Right lobe of liver (tissue), 4 donors: Measurements from ENCODE around the gene VDAC1.

ENCODE experiments used
- POLR2A ChIP-seq: fragments of 450-650 bp; IDR thresholded peaks from one replicate; pipeline ENCODE4 v1.6.1; 2017; ENCODE audit warnings: antibody characterized with exemption, mild to moderate bottlenecking
- TF ChIP-seq, protein P1 (sequence below), 4 donors: fragments of 200-600 bp in 3 of 4; fragments of 450-650 bp in 1 of 4; IDR thresholded peaks; one replicate each; pipeline versions ENCODE4 v1.5.1 to v1.8.0; 2016 to 2022; ENCODE audit warnings: antibody characterized with exemption in 4 of 4, mild to moderate bottlenecking in 2 of 4
- donor health status: DM: no; HTN: no; CAD: no.
- donor health status: DM: no; HTN: no; CAD: no.
- donor health status: DM: no; HTN: yes; CAD: no.

DNA sequence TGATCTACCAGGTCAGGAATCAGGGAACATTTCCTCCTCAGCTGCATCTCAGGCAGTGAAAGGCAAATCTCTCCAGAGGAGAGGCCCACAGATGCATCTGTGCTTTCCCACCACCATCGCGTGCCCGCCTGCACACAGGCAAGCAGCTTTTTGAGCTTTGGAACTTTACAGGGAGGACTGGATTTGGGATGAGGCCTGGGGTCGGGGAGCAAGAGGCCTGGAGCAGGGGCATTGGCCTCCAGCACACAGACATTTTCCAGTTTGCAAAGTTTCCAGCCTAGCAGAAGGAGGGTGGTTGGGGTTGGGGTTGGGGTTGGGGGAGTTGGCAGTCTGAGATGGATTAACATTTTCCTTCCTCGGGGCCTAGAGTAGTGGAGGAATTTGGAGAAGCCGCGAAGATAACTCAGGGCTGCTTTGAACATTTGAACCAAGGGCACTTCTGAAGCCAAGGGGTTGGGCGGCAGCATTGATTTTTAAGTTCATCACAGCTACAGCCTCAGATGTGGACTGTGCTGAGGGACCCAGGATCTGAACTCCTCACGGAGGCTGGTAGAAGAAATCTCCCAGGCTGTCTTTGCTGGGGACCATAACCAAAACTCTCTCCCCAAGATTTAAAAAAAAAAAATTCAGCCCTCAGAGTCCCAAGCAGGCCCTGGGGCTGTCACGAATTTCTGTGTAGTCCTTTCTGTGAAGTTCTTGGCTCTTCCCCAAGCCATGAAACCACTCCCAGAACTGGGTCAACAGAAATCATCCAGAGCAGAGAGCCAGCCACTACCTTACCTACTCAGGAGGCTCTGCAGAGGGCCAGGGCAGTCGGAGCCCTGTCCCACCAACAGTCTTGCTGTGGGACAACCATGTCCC lies 61.9 kb downstream of the VDAC1 start:
- TF ChIP-seq, protein P1, sequence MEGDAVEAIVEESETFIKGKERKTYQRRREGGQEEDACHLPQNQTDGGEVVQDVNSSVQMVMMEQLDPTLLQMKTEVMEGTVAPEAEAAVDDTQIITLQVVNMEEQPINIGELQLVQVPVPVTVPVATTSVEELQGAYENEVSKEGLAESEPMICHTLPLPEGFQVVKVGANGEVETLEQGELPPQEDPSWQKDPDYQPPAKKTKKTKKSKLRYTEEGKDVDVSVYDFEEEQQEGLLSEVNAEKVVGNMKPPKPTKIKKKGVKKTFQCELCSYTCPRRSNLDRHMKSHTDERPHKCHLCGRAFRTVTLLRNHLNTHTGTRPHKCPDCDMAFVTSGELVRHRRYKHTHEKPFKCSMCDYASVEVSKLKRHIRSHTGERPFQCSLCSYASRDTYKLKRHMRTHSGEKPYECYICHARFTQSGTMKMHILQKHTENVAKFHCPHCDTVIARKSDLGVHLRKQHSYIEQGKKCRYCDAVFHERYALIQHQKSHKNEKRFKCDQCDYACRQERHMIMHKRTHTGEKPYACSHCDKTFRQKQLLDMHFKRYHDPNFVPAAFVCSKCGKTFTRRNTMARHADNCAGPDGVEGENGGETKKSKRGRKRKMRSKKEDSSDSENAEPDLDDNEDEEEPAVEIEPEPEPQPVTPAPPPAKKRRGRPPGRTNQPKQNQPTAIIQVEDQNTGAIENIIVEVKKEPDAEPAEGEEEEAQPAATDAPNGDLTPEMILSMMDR (IDR thresholded peaks at IDR 0.05), result no peak
- TF ChIP-seq POLR2A, result no peak
